ENCODE measurements around the gene ZBTB20. TPM values are rescaled to one million over a fixed set of nuclear protein-coding genes. Genes with fewer than 3 reads are reported as not detected.

Gene ZBTB20
- total and polyA plus RNA-seq, 12 donors, result 0.57 to 105 (median 86.8) TPM

GRCh38 chr3:115071601-115072000 lies 75.5 kb downstream of the ZBTB20 start:
- Histone ChIP-seq H3K27me3 (no peaks in the 10 kb centered on the region), H3K36me3 (peaks cover 0 to 7% (median 0%) of the 10 kb centered on the region in 9 donors), H3K27ac (peak overlapping the region; percentile 30 to 75 (median 56)), H3K4me3 (peak overlapping the region in 1 of 10 donors; percentile 3), H3K9me3 (peaks cover 0 to 11% (median 0%) of the 10 kb centered on the region in 11 donors), H3K4me1 (peaks cover 2 to 71% (median 34%) of the 10 kb centered on the region in 9 donors)
- DNase-seq (no peak), ATAC-seq (peak; percentile 66 to 91 (median 80))
- intact Hi-C loops (cut with DNase I), result no loop called here
- TF ChIP-seq, protein P1, sequence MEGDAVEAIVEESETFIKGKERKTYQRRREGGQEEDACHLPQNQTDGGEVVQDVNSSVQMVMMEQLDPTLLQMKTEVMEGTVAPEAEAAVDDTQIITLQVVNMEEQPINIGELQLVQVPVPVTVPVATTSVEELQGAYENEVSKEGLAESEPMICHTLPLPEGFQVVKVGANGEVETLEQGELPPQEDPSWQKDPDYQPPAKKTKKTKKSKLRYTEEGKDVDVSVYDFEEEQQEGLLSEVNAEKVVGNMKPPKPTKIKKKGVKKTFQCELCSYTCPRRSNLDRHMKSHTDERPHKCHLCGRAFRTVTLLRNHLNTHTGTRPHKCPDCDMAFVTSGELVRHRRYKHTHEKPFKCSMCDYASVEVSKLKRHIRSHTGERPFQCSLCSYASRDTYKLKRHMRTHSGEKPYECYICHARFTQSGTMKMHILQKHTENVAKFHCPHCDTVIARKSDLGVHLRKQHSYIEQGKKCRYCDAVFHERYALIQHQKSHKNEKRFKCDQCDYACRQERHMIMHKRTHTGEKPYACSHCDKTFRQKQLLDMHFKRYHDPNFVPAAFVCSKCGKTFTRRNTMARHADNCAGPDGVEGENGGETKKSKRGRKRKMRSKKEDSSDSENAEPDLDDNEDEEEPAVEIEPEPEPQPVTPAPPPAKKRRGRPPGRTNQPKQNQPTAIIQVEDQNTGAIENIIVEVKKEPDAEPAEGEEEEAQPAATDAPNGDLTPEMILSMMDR (IDR thresholded peaks at IDR 0.05), result no peak
- WGBS, 2 donors, result 53 to 66% methylated on average over 5 of the region's 5 CpGs

DNA sequence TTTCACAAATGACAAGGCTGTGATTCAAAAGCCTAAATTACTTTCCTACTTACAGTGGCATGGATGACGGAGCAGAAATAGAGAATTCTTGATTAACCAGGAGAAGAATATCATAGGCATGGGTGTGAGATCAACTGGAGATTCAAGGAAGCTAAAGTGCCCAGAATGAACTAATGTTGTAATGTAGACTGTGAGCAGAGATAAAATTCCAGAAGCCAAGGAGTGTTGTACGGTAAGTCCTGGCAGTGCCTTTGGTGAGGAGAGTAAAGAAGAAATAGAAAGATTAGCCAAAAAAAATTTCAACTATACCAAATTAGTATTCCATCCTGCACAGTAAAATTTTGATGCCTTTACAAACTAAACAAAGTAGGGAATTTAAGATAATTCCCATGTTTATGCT lies 75.9 kb downstream of the ZBTB20 start:
- Histone ChIP-seq H3K27ac (peak overlapping the region in 9 of 10 donors; percentile 30 to 75 (median 62)), H3K36me3 (peaks cover 0 to 7% (median 0%) of the 10 kb centered on the region in 9 donors), H3K9me3 (peaks cover 0 to 7% (median 0%) of the 10 kb centered on the region in 11 donors), H3K4me3 (no peak overlapping the region), H3K4me1 (peaks cover 2 to 72% (median 34%) of the 10 kb centered on the region in 9 donors), H3K27me3 (no peaks in the 10 kb centered on the region)
- ATAC-seq, result peak in 4 of 8 donors; percentile 12 to 36 (median 20)
- TF ChIP-seq, protein P1 (IDR thresholded peaks at IDR 0.05), result no peak
- DNase-seq, result no peak
- intact Hi-C loops (cut with DNase I), result no loop called here
- 50 to 63% methylated on average over 2 of the region's 2 CpGs for WGBS, 2 donors

DNA sequence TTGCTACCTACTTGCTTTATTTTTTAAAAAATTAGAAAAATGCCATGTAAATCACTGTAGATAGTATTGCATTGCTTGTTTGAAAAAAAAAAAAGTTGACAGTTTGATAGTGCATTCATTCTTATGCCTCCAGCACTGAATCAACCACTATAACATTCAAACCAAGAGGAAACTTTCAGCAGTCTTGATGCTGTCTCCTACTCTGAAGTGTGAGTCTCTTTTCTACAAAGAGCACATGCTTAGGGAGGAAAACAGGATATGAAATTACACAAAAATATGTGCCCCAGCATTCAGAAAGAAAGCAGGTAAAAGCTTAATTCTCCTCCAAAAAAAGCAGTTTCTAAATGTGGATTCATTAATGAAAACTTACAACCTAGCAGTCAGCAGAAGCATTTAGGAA lies 78.3 kb downstream of the ZBTB20 start:
- peaks cover 0 to 7% (median 0%) of the 10 kb centered on the region in 9 donors for H3K36me3 ChIP-seq
- DNase-seq (no peak), ATAC-seq (no peak)
- H3K4me3 ChIP-seq, result no peak overlapping the region
- H3K27me3 ChIP-seq, result no peaks in the 10 kb centered on the region
- TF ChIP-seq, protein P1 (IDR thresholded peaks at IDR 0.05), result no peak
- peak overlapping the region in 3 of 10 donors; percentile 2 to 36 (median 6) for H3K27ac ChIP-seq
- intact Hi-C loops (cut with DNase I), result no loop called here
- H3K4me1 ChIP-seq, result peaks cover 2 to 69% (median 32%) of the 10 kb centered on the region in 9 donors
- H3K9me3 ChIP-seq, result no peaks in the 10 kb centered on the region

DNA sequence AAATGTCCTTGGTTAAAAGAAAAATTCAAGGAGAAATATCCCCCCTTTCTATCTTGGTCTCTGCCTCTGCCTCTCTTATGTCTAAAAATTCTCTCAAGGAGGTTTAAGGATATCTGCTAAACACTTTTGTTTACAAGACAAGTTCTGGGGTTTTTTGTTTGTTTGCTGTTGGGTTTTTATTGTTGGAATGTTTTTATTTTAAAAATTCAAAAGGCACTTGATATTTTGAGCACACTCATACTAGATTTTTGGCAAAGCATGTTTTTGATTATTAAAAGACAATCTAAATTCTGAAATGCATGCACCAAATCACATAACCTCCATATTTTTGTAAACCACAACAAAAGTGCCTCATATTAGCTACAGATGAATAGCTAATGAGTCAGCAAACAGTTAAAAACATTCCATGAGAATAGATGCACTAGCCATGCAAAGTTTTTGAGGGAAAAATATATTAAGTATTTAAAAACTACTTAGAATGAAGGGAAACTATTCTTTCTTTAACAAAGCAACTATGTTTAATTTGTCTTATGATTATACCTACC lies 84.6 kb downstream of the ZBTB20 start:
- intact Hi-C loops (cut with DNase I), result no loop called here
- TF ChIP-seq, protein P1 (IDR thresholded peaks at IDR 0.05), result no peak
- ATAC-seq, result no peak

More for the DNA sequence above, 84.6 kb downstream of the ZBTB20 start:
- no peak overlapping the region for H3K4me3 ChIP-seq
- no peak overlapping the region for H3K27ac ChIP-seq
- H3K27me3 ChIP-seq, result no peaks in the 10 kb centered on the region
- H3K36me3 ChIP-seq, result no peaks in the 10 kb centered on the region
- DNase-seq, result no peak
- H3K4me1 ChIP-seq, result peaks cover 0 to 20% (median 0%) of the 10 kb centered on the region in 9 donors
- H3K9me3 ChIP-seq, result no peaks in the 10 kb centered on the region

All from heart right ventricle (tissue), 16 donors.